G401.6 (cell line): Measurements from ENCODE around the gene LPAR6.
"Not testable (repeated sequence)": the region's sequence is repeated elsewhere in the genome, so short reads cannot be mapped to it uniquely, and the experiment has no call there.

Experiments used
- FAIRE-seq: peaks from 2 replicates; lab custom pipeline; 2012; peaks lifted over from hg19 to GRCh38; lab: Jason Lieb, UNC

LPAR6 gene

GRCh38 chr13:48412881-48413351, at the start of gene LPAR6:
Gene LPAR6, minus strand, starts transcription at chr13:48413113. Its CDS starts 690 bp downstream, at chr13:48412423.
- FAIRE-seq, result no peak

- no peak for FAIRE-seq
Measured at GRCh38 chr13:48457578-48458242, 44.8 kb upstream of the LPAR6 start.

GRCh38 chr13:48456546-48456945, 43.6 kb upstream of the LPAR6 start:
- FAIRE-seq, result no peak

- not testable (repeated sequence) for FAIRE-seq
Measured at GRCh38 chr13:48451196-48451595, 38.3 kb upstream of the LPAR6 start.

- FAIRE-seq, result no peak
Measured at GRCh38 chr13:48449656-48450055, 36.7 kb upstream of the LPAR6 start.

GRCh38 chr13:48448959-48449614, 36.2 kb upstream of the LPAR6 start:
- FAIRE-seq, result no peak

GRCh38 chr13:48448285-48448958, 35.5 kb upstream of the LPAR6 start:
- FAIRE-seq, result no peak

- FAIRE-seq, result no peak
Measured at GRCh38 chr13:48446464-48446863, 33.6 kb upstream of the LPAR6 start.

GRCh38 chr13:48443442-48444208, 30.7 kb upstream of the LPAR6 start:
- peak; percentile 98 for FAIRE-seq

- no peak for FAIRE-seq
Measured at GRCh38 chr13:48437371-48437770, 24.5 kb upstream of the LPAR6 start.

- FAIRE-seq, result no peak
Measured at GRCh38 chr13:48436661-48437288, 23.9 kb upstream of the LPAR6 start.

- FAIRE-seq, result no peak
Measured at GRCh38 chr13:48434200-48434599, 21.3 kb upstream of the LPAR6 start.

- FAIRE-seq, result no peak
Measured at GRCh38 chr13:48431987-48432615, 19.2 kb upstream of the LPAR6 start.

GRCh38 chr13:48431431-48431830, 18.5 kb upstream of the LPAR6 start:
- FAIRE-seq, result no peak

- no peak for FAIRE-seq
Measured at GRCh38 chr13:48429886-48430285, 17.0 kb upstream of the LPAR6 start.

GRCh38 chr13:48429036-48429435, 16.1 kb upstream of the LPAR6 start:
- no peak for FAIRE-seq

GRCh38 chr13:48426755-48427298, 13.9 kb upstream of the LPAR6 start:
- FAIRE-seq, result not testable (repeated sequence)

- FAIRE-seq, result no peak
Measured at GRCh38 chr13:48426052-48426451, 13.1 kb upstream of the LPAR6 start.

- no peak for FAIRE-seq
Measured at GRCh38 chr13:48424212-48424611, 11.3 kb upstream of the LPAR6 start.

GRCh38 chr13:48422003-48422402, 9.1 kb upstream of the LPAR6 start:
- not testable (repeated sequence) for FAIRE-seq

- no peak for FAIRE-seq
Measured at GRCh38 chr13:48415516-48415915, 2.6 kb upstream of the LPAR6 start.
